ENCODE measurements around the gene NUP210L. TPM values are rescaled to one million over a fixed set of nuclear protein-coding genes. Genes with fewer than 3 reads are reported as not detected.

The NUP210L gene
- total and polyA plus RNA-seq, 9 of the 15 experiments (the other 6 are each of a cell fraction or from before 2014, with no cell fraction given) = 0.01 to 0.04 TPM; not detected in 7

GRCh38 chr1:153967107-153967999 lies 187.5 kb downstream of the NUP210L start, which contains the start of gene CREB3L4 (continued):
- TF ChIP-seq HSF4 (CRISPR knock-in tag; IDR thresholded peaks at IDR 0.05; ENCODE audit: borderline replicate concordance) (no peak), ETV1 (tag; conservative IDR thresholded peaks at IDR 0.05; ENCODE audit: low read depth) (no peak), ZBTB2 (IDR thresholded peaks at IDR 0.05) (0 out of 2 replicates have a peak, but pooled peaks have one; percentile 24), E4F1 (CRISPR knock-in tag; IDR thresholded peaks at IDR 0.05; ENCODE audit: borderline replicate concordance) (no peak), BCL6 (CRISPR knock-in tag; IDR thresholded peaks at IDR 0.05) (no peak), ZNF175 (CRISPR knock-in tag; IDR thresholded peaks at IDR 0.05; ENCODE audit: low read depth) (0 out of 2 replicates have a peak, but pooled peaks have one; percentile 3), ZNF41 (CRISPR knock-in tag; conservative IDR thresholded peaks at IDR 0.05) (no peak), ZNF609 (CRISPR knock-in tag; IDR thresholded peaks at IDR 0.05; ENCODE audit: borderline replicate concordance) (no peak; the same call in 1 of the 2 replicates), HNRNPH1 (optimal IDR thresholded peaks at IDR 0.05; ENCODE audit: low read depth, low read length) (no peak), SOX6 (IDR thresholded peaks at IDR 0.05) (peak; percentile 49)
- TF ChIP-seq, protein P1, sequence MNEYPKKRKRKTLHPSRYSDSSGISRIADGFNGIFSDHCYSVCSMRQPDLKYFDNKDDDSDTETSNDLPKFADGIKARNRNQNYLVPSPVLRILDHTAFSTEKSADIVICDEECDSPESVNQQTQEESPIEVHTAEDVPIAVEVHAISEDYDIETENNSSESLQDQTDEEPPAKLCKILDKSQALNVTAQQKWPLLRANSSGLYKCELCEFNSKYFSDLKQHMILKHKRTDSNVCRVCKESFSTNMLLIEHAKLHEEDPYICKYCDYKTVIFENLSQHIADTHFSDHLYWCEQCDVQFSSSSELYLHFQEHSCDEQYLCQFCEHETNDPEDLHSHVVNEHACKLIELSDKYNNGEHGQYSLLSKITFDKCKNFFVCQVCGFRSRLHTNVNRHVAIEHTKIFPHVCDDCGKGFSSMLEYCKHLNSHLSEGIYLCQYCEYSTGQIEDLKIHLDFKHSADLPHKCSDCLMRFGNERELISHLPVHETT (CRISPR knock-in tag; conservative IDR thresholded peaks at IDR 0.05 in 1 of 2, IDR thresholded peaks at IDR 0.05 in 1 of 2) = peak in 1 of 2 experiments; percentile 43; a peak in 1 of 4 replicates
- TF ChIP-seq, protein P2, sequence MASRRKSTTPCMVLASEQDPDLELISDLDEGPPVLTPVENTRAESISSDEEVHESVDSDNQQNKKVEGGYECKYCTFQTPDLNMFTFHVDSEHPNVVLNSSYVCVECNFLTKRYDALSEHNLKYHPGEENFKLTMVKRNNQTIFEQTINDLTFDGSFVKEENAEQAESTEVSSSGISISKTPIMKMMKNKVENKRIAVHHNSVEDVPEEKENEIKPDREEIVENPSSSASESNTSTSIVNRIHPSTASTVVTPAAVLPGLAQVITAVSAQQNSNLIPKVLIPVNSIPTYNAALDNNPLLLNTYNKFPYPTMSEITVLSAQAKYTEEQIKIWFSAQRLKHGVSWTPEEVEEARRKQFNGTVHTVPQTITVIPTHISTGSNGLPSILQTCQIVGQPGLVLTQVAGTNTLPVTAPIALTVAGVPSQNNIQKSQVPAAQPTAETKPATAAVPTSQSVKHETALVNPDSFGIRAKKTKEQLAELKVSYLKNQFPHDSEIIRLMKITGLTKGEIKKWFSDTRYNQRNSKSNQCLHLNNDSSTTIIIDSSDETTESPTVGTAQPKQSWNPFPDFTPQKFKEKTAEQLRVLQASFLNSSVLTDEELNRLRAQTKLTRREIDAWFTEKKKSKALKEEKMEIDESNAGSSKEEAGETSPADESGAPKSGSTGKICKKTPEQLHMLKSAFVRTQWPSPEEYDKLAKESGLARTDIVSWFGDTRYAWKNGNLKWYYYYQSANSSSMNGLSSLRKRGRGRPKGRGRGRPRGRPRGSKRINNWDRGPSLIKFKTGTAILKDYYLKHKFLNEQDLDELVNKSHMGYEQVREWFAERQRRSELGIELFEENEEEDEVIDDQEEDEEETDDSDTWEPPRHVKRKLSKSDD (conservative IDR thresholded peaks at IDR 0.05; ENCODE audit: low read length) = no peak

All from K562 (cell line).